ENCODE results near the gene NINJ1.
"Not testable (repeated sequence)": the region's sequence is repeated elsewhere in the genome, so short reads cannot be mapped to it uniquely, and the experiment has no call there.

The NINJ1 gene

DNA sequence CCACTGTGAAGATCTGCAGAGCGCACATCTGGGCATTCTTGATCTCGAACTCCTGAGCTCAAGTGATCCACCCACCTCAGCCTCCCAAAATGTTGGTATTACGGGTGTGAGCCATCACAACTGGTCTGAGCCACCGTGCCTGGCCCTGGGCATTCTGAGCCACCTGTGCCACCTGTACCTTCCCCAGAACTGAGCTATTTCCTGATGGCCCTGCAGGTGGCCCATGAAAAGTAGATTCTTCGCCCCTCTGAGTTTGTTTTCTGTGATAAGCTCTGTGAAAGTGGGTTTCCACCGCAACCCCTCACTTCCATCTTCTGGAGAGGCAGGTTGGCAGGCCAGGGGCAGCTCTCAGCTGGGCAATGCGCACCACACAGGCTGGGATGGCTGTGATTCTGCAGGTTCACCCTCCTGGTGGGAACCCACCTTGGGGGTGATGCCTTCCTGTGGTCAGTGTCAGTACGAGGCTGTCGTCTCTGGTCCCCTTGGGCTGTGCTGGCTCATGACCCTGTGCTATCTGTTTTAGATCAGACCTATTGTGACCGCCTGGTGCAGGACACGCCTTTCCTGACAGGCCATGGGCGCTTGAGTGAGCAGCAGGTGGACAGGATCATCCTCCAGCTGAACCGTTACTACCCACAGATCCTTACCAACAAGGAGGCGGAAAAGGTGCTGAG, 26.8 kb downstream of the NINJ1 start:
- no peak for DNase-seq (ENCODE audit: low read depth in 1 of 2, low spot score in 1 of 2)

DNA sequence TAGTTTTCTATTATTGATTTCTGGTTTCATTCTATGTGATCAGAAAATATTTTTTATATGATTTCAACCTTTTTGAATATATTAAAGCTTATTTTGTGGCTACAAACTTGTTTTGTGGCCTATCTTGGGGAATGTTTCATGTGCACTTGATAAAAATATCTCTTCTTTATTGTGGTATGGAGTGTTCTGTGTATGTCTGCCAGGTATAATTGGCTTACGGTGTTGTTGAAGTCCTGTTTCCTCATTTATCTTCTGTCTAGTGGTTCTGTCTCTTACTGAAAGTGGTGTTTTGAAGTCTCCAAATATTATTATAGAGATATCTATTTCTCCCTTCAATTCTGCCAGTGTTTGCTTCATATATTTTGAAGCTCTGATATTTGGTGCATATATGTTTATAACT, 28.4 kb downstream of the NINJ1 start:
- no peak for DNase-seq (ENCODE audit: low read depth in 1 of 2, low spot score in 1 of 2)

DNA sequence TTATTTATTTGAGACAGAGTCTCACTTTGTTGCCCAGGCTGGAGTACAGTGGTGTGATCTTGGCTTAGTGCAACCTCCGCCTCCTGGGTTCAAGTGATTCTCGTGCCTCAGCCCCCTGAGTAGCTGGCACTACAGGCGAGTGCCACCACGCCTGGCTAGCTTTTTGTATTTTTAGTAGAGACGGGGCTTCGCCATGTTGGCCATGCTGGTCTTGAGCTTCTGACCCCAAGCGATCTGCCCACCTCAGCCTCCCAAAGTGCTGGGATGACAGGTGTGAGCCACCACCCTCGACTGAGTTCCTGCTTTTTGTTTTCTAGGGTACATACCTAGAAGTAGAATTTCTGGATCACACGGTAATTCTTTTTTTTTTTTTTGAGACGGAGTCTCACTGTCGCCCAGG, 33.0 kb downstream of the NINJ1 start:
- DNase-seq (ENCODE audit: low read depth in 1 of 2, low spot score in 1 of 2): not testable (repeated sequence)

DNA sequence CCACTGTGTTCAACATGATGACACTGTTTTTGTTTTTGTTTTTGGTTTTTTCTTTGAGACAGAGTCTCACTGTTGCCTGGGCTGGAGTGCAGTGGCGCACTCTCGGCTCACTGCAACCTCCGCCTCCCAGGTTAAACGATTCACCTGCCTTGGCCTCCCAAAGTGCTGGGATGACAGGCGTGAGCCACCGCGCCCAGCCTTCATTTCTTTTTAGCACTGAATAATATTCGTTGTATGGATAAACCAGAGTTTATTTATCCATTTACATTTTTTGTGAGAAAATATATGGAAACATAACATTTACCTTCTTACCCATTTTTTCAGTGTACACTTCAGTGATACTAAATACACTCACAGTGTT, 33.8 kb downstream of the NINJ1 start:
- no peak for DNase-seq (ENCODE audit: low read depth in 1 of 2, low spot score in 1 of 2)

DNA sequence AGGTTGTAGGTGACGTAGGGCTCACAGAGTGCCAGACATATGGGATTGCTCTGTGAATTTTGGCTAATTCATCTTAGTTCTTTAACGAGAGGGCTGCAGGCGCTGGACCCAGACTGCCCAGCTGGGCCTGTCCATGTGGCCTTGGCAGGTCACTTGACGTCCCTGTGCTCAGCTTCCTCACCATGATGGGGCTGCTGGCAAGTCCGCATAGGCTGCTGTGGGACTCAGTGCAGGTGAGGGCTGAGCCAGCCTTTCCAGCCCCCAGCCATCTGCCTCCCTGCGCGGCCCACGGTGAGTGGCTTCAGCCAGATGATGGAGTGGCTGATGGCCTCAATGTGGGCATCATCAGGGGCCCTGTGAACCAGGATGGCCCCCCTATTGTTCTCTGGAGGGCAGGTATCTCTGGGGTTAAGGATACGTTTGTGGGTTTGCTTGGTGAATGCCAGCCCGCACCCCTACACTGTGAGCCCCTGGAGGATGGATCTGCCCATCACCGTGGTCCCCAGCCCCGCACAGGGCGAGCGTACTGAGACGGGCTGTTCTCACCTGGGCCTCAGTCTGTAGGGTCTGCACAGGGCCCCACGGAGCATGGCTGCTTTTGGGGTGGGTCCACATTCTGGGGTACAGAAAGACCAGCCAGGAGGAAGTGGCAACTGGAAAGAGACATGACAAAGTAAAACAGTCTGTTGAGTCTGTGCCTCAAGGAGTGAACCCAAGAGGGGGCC, 34.3 kb downstream of the NINJ1 start:
- no peak for DNase-seq (ENCODE audit: low read depth in 1 of 2, low spot score in 1 of 2)

DNA sequence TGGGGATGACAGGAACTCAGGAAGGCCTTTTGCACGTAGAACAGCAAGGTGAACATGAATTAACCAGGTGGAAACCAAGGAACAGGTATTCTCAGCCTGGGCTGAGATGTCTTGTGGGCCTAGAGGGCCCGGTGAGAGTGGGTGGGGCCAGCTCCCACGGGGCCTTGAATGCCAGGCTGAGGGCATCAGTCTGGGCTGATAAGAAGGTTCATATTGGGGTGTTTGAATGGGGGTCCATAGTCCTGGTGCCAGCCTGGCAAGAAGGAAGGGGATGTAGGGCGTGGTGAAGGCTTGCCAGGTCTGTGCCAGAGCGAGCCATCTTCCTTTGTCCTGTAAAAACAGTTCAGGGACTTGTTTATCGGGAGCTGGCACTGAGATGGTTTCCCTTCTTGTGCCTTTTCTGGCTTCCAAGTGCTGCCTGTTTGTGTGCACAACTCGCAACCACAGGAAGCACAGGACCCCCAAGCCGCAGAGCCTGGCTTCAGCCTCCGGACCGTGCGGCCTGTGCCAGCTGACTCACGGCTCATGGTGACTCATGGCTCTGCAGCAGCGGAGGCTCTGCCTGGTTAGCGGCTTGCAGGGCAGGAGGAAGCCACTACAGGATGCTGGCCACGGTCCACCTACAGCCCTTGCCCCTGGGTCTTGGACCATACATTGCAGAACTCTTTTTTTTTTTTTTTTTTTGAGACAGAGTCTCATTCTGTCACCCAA, 35.7 kb downstream of the NINJ1 start:
- DNase-seq (ENCODE audit: low read depth in 1 of 2, low spot score in 1 of 2): peak; percentile 29 to 52

DNA sequence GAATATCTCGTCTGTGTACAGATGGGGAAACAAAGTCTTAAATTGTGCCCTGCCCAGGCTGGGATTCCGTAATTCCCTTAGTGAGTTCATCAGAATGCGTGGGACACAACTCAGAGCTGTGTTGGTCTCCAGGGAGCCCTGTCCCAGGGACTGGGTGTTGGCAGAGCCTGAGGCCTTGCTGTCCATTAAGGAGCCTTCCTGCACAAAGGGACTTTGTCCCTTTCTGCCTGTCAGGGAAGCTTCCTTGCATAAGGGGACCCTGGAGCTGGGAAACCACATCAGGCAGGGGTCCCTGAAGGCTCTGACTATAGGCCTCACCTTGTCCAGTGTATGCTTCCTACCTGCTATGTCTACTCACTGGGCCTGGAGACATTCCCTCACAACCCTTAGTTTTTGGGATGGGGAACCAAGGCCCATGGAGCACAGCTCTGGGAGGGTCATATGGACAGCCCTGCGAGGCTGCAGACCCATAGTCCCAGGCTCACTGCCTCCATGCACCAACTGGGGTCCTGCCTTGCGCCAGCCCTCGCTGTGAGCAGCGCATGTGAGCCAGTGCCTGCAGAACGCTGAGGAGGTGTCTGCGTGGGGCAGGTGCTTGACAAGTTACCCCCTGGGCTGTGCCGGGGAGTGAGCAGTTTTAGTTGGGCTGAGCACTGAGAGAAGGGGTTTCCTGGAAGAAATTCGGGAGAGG, 36.4 kb downstream of the NINJ1 start:
- no peak for DNase-seq (ENCODE audit: low read depth in 1 of 2, low spot score in 1 of 2)

DNA sequence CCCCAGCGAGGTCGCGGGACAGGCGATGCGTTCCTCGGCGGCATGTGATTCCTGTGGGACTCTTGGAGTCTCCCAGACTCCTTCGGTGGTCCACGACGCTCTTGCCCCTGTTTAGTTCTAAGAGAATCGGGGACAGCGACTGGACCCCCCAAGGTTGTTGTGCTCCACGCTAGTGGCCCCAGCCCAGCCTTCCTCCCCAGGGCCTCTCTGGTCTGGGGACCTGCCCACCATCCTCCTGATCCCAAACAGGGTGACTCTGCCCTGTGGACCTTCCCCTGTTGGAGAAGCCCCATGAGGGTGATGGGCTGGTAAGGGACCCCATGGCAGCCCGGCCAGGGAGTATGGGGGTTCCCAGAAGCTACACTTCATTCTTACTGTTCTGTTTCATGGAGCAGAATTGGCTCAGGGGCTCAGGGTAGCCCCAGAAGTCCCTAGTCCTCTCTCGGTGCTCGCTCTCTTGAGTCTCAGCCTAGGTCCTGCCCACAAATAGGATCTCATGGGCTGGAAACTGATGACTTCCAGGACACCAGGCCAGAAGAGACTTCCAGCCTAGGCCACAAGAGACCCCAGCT, 37.2 kb downstream of the NINJ1 start:
- DNase-seq (ENCODE audit: low read depth in 1 of 2, low spot score in 1 of 2): no peak

DNA sequence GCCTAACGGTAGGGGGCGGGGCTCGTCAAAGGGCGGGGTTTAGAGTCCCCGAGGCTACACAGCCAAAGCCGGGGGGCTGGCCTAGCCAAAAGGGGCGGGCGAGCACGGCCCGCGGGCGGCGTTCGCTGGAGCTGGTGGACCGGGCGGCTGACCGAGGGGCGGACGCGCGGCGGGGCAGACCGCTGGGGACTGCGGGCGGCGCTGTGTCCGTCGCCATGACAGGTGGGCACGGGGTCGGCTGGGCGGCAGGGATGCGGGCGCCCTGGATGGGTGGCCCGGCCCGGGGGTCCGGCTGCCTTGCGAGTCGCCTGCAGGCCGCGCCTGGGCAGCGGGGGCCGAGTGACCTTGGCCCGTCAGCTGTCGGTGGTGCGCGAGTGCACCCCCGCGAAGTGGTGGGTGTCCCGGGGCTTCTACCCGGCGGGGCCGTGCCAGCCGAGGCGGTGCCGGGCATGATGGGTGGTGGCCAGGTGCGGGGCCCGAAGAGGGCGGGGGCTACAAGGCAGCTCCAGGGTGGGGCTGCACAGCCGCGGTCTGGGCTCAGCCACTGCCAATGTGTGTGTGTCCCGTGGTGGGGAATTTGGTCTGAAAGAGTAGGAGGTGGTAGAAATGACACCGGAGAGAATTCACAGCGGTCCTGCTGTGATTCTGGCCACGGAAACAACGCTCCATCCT, 37.8 kb downstream of the NINJ1 start, which contains the start of gene CARD19:
Gene CARD19, plus strand, starts transcription at position 87 of the 672 bp plus-strand sequence. Its CDS starts 129 bp downstream, at position 216.
- DNase-seq (ENCODE audit: low read depth in 1 of 2, low spot score in 1 of 2): peak in 1 of 2 donors; percentile 32

DNA sequence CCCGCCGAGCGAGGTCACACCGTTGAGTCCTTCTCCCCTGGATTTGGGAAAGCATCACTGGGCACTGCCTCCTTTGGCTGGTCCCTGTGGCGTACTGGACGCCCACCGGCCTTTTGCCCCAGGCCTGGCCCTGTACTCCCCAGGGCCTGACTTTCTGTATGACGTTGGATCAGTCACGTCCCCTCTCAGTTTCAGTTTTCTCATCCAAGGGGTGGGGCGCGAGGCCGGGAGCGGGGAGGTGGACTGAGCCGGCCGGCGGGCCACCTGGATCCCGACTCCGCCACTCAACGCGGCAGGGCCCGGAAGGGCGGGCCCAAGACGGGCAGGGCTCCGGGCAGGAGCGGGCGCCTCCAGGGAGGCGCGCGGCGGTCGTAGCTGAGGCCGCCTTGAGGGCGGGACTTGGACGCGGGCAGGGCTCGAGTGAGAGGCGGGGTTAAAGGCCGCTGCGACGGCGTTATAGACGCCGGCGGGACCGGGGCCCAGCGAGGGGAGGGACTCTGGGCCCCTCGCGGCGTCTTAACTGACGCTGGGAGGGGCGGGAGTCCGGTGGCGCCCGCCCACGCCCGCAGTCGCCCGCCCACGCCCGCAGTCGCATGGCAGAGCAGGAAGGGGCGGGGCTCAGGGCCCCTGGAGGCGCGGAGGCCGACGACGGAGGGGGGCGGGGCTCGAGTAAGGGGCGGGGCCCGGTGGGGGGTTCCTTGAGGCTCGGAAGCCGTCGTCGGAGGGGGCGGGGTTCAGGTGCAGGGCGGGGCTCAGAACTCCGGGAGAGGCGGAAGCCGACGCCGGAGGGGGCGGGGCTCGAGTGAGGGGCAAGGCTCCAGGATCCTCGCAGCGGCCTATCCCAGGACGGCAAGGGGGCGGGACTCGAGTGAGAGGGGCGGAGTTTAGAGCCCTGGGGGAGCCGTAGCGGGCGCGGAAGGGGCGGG, 38.6 kb downstream of the NINJ1 start:
- peak; percentile 100 for DNase-seq (ENCODE audit: low read depth in 1 of 2, low spot score in 1 of 2)

DNA sequence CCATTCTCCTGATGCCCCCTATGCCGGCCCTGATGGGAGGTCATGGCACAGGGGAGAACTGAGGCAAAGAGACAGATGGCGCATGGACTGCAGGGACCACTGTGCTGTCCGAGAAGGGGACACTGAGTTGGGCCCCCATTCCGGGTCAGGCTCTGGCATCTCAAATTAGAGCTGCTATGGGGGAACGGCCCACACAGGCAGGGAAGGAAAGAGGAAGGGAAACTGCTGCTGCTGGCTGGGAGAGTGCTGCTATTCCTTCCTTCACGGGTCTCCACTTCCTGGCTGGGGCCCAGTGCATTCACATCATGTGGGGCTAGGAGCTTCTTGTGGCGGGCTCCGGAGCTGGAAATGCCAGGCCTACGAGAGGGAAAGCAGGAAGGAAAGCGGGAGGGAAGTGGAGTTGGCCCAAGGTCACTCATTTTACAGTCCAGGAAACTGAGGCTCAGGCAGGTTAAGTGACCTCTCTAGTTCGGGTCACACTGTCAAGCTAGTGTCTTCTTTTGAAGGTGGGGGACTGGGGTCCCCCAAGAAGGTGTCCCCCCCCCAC, 39.3 kb downstream of the NINJ1 start:
- no peak for DNase-seq (ENCODE audit: low read depth in 1 of 2, low spot score in 1 of 2)

DNA sequence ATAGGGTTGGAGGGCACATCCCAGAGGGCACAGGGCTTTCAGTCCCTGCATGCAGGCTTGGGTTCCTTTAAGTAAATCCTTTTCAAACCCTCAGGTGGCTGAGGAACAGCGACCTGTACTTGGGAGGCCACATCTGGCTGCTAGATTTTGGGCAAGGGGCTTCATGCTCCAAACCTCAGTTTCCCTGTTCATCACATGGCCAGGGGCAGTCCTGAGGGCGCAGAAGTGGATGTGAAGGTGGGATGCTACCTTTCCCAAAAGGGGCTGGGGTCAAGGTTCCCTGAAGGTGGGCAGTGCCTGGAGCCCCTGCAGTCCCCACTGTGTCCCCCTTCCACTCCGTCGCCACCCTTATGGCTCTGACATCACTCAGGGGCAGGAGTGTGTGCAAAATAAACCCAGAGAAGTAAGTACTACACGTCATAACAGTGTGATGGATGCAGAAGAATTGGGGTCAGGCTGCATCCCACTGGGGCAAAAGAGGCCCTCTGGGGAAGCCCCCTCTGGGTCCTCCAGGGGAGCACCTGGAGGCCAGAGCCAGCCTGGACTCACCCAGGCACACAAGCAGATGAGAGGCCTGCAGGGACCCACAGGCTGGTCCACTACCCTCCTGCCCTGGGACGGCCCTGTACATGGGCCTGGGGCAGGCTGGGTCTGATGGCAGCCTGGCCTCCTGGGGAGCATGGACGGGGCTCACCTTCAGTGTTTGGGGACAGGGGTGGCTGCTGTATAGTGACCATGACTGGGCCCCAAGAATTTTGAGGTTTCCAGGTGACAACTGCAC, 40.0 kb downstream of the NINJ1 start:
- no peak for DNase-seq (ENCODE audit: low read depth in 1 of 2, low spot score in 1 of 2)

DNA sequence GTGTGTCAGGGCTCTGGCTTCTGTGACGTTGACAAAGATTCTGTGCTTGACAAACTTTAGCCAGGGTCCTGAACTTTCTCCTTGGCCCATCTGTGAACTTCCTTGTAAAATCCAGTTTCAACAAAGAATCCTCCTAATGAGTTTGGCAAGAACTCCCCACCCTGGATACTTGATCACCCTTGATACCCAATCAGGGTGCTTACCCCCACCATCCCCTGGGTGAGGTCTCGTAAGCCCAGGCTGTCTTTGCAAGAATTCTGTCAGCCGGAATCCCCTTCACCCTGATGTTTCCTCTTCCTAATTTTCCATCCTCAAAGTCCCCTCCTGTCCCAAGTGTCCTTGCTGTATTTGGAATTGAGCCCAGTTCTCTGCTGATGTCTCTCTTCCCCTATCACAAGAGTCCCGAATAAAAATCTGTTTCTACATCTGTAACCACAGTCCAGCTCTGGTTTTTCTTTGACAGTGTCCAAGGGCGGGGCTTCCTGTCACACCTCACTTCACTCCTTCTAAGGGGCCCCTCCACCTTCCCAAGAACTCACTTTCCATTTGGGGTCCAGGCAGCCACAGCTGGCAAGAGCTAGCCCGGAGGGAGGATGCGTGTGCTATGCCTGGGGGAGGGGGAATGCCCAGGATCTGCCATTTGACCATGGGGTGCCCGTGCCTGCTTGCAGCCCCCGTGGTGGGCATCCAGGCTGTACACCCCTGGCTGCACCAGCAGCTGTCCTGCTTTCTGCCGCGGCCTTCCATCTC, 40.7 kb downstream of the NINJ1 start:
- DNase-seq (ENCODE audit: low read depth in 1 of 2, low spot score in 1 of 2): no peak

DNA sequence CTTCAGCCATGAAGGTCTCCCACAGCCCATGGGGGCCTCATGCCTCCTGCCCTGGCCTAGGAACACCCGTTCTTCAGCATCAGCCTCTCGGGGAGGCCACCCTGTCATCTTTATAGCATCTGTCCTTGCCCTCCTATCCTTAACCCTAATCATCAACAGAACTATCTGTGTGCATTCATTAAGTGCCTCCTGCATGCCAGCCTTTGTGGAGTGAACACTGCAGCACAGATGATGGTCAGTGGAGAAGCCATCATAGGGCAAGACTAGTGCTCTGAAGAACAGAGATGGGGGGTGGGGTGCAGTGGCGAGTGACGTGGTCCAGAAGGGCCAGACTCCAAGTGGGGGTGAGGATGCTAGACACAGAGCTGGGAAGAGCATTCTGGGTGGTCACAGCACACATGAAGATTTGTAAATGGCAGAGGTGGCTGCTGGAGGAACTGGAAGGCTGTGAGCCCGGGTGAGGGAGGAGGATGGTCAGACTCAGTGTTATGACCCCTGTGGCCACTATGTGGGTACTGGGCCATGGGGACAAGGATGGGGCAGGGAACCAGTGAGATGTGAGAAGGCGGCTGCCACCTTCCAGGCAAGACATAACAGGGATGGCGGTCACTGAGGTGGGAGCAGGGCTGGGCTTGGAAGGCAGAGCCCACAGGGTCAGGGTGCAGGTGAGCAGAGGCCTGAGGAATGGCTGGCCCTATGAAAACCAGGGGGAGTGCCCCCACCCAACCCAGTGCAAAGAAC, 41.6 kb downstream of the NINJ1 start:
- DNase-seq (ENCODE audit: low read depth in 1 of 2, low spot score in 1 of 2): no peak

DNA sequence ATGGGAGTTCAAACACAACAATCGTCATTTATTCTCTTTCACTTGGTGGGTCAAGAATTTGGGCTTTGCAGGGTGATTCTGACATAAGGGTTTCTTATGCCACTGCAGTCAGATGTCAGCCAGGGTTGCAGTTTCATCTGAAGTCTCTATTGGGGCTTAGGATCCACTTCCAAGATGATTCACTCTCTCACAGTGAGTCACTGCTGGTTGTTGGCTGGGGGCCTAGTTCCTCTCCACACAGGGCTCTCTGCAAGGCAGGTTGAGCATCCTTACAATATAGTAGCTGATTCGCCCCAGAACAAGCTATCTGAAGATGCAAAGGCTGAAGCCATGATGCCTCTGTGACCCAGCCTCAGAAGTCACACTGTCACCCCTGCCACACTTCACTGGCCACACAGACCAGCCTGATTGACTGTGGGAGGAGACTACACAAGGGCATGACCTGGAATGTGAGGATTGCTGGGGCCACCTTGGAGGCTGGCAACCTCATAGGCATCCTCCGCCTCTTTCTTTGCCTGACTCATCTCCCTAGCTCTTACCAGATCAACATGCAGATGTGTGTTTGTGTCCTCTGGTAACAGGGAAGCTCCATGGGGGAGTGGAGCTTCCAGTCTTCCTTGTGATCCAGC, 42.5 kb downstream of the NINJ1 start:
- DNase-seq (ENCODE audit: low read depth in 1 of 2, low spot score in 1 of 2): peak in 1 of 2 donors; percentile 33

DNA sequence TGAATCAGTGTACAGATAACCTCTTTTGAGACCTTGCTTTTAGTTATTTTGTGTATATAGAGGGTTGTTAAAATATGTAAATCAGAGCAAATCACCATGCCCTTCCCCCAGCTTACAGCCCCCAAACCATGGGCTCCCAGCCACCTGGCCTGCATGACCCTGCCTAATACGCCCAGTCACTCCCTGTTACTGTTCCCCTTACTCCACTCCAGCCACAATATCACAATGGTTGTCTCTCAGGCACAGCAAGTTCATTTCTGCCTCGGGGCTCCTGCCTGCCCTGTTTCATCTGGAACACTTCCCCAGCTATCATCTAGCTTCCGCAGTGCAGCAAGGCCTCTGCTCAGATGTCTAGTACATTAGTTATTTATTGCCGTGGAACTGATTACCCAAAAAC, 43.0 kb downstream of the NINJ1 start:
- no peak for DNase-seq (ENCODE audit: low read depth in 1 of 2, low spot score in 1 of 2)
